ENCODE data around the gene DYNLL2.

The DYNLL2 gene

DNA sequence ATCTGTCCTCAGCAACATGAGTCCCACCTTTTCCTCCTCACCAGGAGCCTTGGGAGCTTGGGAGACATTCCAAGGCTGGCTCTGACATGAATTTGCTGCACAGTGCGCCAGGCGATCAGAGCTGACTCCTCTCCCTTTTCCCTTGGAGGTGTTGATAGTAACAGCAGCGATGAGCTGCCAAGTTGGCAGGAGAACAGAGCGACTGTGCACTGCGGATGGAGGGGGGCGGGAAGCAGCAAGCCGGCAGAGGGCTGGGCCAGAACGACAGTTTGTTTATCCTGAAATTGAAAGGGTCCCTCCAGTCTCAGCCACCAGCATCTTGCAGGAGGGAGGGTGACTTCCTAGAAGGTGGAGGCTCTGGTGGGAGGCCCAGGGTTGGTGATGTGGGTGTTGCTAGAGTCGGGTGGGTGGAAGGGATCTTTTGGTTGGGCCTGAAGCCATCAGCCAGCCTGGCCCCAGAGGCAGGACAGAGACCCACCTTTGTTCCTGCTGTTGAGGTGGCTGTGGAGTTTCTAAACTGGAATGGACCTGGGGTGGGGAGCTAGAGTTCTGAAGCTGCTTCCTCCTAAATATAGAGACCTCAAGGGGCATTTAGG lies 22.5 kb upstream of the DYNLL2 start:
- no peak for ATAC-seq

DNA sequence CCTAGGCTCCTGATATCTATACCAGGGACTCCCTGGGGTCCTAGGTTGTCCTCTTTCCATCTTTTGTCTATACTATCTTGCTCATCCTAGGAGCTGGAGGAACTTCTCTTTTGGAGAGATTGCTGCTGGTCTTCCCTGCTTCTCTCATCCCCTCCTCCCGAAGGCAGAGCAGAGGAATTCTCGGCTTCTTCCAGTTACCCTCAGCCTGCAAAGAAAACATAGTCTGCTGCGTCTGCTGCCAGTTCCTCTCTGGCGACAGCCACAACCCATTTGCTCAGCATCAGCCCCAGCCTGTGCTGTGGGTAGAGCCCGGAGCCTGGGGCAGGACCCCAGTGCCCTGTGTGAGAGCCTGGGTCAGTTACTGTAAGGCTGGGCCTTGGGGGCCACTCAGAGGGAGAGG lies 21.5 kb upstream of the DYNLL2 start:
- no peak for TF ChIP-seq ZFP30 (CRISPR knock-in tag; IDR thresholded peaks at IDR 0.05)
- ATAC-seq, result no peak

More for the DNA sequence above, 22.5 kb upstream of the DYNLL2 start:
- TF ChIP-seq GLIS3 (CRISPR knock-in tag; IDR thresholded peaks at IDR 0.05) (no peak), ZC3H10 (CRISPR knock-in tag; IDR thresholded peaks at IDR 0.05) (no peak), PATZ1 (CRISPR knock-in tag; IDR thresholded peaks at IDR 0.05; ENCODE audit: borderline replicate concordance) (no peak), ESRRG (CRISPR knock-in tag; IDR thresholded peaks at IDR 0.05) (no peak), TCF4 (CRISPR knock-in tag; IDR thresholded peaks at IDR 0.05; ENCODE audit: borderline replicate concordance) (no peak), BACH2 (CRISPR knock-in tag; IDR thresholded peaks at IDR 0.05; ENCODE audit: borderline replicate concordance) (no peak), ISL1 (CRISPR knock-in tag; IDR thresholded peaks at IDR 0.05) (no peak), PPARA (CRISPR knock-in tag; IDR thresholded peaks at IDR 0.05; ENCODE audit: borderline replicate concordance) (no peak), ZFP3 (CRISPR knock-in tag; IDR thresholded peaks at IDR 0.05) (no peak)
- TF ChIP-seq, protein P1, sequence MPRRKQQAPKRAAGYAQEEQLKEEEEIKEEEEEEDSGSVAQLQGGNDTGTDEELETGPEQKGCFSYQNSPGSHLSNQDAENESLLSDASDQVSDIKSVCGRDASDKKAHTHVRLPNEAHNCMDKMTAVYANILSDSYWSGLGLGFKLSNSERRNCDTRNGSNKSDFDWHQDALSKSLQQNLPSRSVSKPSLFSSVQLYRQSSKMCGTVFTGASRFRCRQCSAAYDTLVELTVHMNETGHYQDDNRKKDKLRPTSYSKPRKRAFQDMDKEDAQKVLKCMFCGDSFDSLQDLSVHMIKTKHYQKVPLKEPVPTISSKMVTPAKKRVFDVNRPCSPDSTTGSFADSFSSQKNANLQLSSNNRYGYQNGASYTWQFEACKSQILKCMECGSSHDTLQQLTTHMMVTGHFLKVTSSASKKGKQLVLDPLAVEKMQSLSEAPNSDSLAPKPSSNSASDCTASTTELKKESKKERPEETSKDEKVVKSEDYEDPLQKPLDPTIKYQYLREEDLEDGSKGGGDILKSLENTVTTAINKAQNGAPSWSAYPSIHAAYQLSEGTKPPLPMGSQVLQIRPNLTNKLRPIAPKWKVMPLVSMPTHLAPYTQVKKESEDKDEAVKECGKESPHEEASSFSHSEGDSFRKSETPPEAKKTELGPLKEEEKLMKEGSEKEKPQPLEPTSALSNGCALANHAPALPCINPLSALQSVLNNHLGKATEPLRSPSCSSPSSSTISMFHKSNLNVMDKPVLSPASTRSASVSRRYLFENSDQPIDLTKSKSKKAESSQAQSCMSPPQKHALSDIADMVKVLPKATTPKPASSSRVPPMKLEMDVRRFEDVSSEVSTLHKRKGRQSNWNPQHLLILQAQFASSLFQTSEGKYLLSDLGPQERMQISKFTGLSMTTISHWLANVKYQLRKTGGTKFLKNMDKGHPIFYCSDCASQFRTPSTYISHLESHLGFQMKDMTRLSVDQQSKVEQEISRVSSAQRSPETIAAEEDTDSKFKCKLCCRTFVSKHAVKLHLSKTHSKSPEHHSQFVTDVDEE (CRISPR knock-in tag; IDR thresholded peaks at IDR 0.05), result no peak

GRCh38 chr17:58065238-58065637 lies 18.0 kb upstream of the DYNLL2 start:
- ATAC-seq, result no peak
- no peak for TF ChIP-seq GLIS3 (CRISPR knock-in tag; IDR thresholded peaks at IDR 0.05)

DNA sequence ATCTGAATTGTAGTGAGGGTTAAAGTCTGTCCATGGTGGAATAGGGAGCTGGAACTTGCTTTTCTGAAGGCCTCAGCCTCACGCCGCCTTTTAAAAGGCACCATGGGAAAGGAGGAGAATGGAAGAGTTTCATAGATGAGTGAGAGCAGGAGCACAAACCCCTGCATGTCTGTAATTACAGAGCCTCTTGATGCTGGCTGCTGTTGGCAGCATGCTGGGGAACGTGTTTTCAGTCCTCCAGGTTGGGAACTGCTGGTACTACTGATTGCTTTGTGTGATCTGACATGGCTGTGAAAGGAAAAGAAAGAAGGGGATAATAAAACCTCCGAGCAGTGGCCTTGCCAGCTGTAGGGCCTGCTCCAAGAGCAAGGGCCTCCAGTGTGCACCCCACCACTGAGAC lies 16.8 kb upstream of the DYNLL2 start:
- no peak for TF ChIP-seq PPARA (CRISPR knock-in tag; IDR thresholded peaks at IDR 0.05; ENCODE audit: borderline replicate concordance)
- TF ChIP-seq POU6F1 (CRISPR knock-in tag; IDR thresholded peaks at IDR 0.05; ENCODE audit: borderline replicate concordance, low read depth), result no peak
- TF ChIP-seq ZNF565 (CRISPR knock-in tag; conservative IDR thresholded peaks at IDR 0.05; ENCODE audit: low read depth), result no peak
- no peak for TF ChIP-seq ESRRG (CRISPR knock-in tag; IDR thresholded peaks at IDR 0.05)
- no peak for ATAC-seq

DNA sequence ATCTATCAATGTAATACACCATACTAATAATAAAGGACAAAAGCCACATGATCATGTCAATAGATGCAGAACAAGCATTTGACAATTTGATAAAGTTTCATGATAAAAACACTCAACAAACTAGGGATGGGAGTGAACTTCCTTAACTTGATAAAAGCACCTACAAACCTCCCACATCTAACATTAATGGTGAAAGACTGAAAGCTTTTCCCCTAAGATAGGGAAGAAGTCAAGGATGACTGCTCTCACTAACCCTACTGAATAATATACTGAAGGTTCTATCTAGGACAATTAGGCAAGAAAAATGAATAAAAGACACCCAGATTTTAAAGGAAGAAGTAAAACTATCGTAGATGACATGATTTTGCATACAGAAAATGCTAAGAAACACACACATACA lies 10.4 kb upstream of the DYNLL2 start:
- ATAC-seq, result no peak
- no peak for TF ChIP-seq PPARA (CRISPR knock-in tag; IDR thresholded peaks at IDR 0.05; ENCODE audit: borderline replicate concordance)
- TF ChIP-seq BACH2 (CRISPR knock-in tag; IDR thresholded peaks at IDR 0.05; ENCODE audit: borderline replicate concordance), result no peak
- TF ChIP-seq PATZ1 (CRISPR knock-in tag; IDR thresholded peaks at IDR 0.05; ENCODE audit: borderline replicate concordance), result no peak
- no peak for TF ChIP-seq POU6F1 (CRISPR knock-in tag; IDR thresholded peaks at IDR 0.05; ENCODE audit: borderline replicate concordance, low read depth)
- TF ChIP-seq TOX (CRISPR knock-in tag; IDR thresholded peaks at IDR 0.05; ENCODE audit: borderline replicate concordance), result no peak
- no peak for TF ChIP-seq ZFP30 (CRISPR knock-in tag; IDR thresholded peaks at IDR 0.05)
- no peak for TF ChIP-seq ZNF70 (CRISPR knock-in tag; IDR thresholded peaks at IDR 0.05)
- TF ChIP-seq CSDC2 (CRISPR knock-in tag; IDR thresholded peaks at IDR 0.05), result no peak
- TF ChIP-seq CSRNP3 (CRISPR knock-in tag; IDR thresholded peaks at IDR 0.05), result no peak
- no peak for TF ChIP-seq ZFP3 (CRISPR knock-in tag; IDR thresholded peaks at IDR 0.05)
- TF ChIP-seq SNAI2 (CRISPR knock-in tag; IDR thresholded peaks at IDR 0.05), result no peak
- TF ChIP-seq, protein P2, sequence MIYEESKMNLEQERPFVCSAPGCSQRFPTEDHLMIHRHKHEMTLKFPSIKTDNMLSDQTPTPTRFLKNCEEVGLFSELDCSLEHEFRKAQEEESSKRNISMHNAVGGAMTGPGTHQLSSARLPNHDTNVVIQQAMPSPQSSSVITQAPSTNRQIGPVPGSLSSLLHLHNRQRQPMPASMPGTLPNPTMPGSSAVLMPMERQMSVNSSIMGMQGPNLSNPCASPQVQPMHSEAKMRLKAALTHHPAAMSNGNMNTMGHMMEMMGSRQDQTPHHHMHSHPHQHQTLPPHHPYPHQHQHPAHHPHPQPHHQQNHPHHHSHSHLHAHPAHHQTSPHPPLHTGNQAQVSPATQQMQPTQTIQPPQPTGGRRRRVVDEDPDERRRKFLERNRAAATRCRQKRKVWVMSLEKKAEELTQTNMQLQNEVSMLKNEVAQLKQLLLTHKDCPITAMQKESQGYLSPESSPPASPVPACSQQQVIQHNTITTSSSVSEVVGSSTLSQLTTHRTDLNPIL (CRISPR knock-in tag; IDR thresholded peaks at IDR 0.05; ENCODE audit: low read depth), result no peak
- no peak for TF ChIP-seq ZNF8 (CRISPR knock-in tag; IDR thresholded peaks at IDR 0.05)
- TF ChIP-seq TCF4 (CRISPR knock-in tag; IDR thresholded peaks at IDR 0.05; ENCODE audit: borderline replicate concordance), result no peak
- TF ChIP-seq OSR1 (CRISPR knock-in tag; IDR thresholded peaks at IDR 0.05), result no peak
- TF ChIP-seq ISL1 (CRISPR knock-in tag; IDR thresholded peaks at IDR 0.05), result no peak
